GM18498 (cell line): ENCODE data around the gene LSR.
"Not testable (repeated sequence)": the region's sequence is repeated elsewhere in the genome, so short reads cannot be mapped to it uniquely, and the experiment has no call there.

Source experiments
- ATAC-seq: cut with Tn5 transposase; IDR thresholded peaks from one replicate; pipeline ENCODE4 v1.9.1; 2021; ENCODE audit warnings: mild to moderate bottlenecking, moderate library complexity; ENCODE audit not compliant: unreplicated experiment

Gene LSR

GRCh38 chr19:35217649-35217990 is 31.2 kb upstream of the LSR start:
- no peak for ATAC-seq

- no peak for ATAC-seq
Measured at GRCh38 chr19:35219008-35219407, 29.8 kb upstream of the LSR start.

DNA sequence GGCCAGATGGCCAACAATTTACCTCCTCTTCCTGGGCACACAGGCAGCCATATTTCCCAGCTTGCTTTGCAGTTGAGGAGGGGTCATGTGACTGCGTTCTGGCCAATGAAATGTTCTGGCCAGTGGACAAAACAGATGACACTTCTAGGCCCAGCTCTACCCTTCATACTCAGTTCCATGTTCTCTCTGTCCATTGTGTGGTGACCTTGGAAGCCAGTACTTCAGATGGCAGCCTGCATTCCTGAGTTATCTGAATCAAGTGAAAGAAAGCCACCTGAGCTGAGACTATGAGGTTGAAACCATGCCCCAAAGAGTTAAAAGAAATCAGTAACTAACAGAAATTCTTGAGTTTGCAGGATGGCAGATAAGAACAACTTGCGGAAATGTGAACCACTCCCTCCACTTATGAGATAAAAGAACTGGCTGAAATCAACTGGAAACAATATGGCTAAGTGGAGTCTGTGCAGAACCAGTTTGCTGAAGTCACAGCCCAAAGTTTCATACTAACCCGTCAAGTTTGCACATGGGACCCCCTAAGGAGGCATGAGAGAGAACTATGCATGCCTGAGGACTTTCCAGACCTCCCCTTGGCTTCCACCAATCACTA is 28.4 kb upstream of the LSR start:
- ATAC-seq: no peak

DNA sequence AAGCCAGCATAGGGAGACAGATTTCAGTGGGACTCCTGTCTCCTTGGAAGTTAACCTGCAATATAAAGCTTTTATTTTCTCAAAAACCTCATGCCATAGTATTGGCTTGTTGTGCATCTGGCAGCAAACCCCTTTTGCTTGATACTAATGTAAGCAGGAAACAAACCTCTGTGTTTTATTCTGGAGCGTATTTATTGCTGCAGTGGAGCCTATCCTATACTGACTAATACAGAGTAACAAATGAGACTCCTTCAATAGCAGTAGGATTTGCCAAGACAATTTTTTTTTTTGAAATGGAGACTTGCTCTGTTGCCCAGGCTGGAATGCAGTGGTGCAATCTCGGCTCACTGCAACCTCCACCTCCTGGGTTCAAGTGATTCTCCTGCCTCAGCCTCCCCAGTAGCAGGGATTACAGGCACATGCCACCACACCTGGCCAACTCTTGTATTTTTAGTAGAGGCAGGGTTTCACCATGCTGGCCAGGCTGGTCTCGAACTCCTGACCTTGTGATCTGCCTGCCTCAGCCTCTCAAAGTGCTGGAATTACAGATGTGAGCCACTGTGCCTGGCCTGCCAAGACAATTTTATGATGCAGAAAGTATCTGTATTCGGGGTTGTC is 27.7 kb upstream of the LSR start:
- ATAC-seq: not testable (repeated sequence)

DNA sequence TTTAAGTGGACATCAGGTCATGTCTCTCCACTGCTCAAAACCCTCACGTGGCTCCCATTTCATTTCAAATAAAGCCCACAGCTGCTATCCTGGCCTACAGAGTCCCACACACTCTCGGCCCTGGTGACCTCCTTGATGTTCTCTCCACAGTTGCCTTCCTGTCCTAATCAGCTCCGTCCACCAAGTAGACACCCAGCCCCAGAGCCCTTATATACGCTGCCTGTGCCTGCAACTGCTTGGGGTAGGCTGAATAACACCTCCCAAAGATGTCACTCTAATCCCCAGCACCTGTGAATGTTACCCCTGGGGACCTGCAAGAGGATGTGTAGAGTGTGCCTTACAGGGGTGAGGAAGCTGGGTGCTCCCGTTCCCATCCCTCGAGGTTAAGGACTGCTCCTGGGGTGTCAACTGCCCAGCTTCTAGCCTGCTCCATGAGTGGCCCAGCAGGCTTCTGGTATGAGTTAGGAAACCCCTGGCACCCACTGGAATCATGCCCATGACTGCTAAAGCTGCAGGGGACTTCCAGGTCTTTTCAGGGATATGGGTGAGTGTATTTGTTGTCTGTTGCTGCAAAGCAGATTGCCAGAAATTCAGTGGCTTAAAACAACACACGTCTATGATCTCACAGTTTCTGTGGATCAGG is 26.3 kb upstream of the LSR start:
- no peak for ATAC-seq

GRCh38 chr19:35223084-35223790 is 25.6 kb upstream of the LSR start:
- ATAC-seq: no peak

DNA sequence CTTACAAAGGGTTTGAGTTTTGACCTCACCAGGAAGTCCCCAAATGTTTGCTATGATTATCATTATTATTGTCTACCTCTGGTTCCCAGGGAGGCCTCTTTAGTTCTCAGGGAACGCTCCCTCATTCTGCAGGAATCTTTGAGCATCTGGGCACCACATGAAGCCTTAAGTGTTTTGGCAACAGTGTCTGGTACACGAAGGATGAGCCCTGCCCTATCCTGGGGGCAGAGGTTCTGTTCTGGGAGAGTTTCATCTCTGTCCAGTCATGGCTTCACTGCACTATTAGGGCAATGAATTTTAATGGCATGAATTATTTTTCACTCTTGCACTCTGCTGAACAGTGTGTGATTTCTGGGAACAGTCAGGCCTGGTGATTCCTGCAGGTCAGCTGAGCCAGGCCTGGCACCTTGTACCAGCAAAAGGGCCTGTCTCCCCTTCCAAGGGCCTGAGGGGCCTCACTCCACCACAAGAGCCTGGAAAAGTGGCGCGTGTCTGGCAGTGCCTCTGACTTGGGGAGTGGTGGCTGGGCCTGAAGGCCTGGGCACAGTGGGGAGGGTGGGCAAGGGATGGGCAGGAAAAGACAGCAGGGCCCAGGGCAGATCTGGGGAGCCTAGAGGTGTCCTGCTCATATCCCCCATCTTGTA is 24.8 kb upstream of the LSR start:
- ATAC-seq: no peak

DNA sequence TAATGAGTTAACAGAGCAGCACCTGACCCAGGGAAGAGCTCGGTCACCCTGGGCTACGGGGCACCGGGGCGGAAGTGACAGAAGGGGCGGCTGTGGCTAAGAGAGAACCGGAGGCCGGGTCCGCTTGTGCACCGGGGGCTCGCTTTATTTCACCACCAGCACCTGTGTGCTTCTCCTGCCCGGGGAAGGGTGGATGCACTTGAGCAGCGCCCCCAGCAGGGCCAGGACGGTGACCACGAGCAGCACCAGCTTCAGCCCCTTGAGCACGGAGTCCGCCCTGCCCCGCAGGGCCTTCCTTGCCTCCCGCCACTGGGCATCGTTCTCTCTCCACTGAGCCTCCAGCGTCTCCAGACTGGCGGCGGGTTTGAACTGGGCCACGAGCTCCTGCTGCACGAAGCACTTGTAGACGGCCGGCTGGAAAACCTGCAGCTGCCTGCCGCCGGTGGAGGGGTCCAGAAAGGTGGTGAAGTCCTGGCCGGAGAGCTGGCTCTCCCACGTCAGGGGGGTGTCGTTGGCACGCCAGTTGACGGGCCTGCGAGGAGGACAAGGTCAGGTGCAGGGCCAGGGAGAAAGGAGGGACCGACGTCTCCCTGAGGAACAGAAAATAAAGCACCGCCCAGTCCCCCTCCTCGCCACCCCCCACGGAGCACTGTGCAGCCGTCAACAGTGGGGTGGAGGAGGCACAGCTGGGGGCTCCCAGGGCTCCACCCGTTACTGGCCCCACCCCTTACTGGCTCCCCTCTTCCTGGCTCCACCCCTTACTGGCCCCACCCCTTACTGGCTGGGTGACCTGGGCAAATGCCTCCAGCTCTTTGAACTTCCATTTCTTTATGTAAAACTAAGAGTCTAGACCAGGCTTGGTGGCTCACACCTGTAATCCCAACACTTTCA is 23.9 kb upstream of the LSR start:
- no peak for ATAC-seq

GRCh38 chr19:35225951-35226350 is 22.9 kb upstream of the LSR start:
- no peak for ATAC-seq

GRCh38 chr19:35226748-35227147 is 22.1 kb upstream of the LSR start:
- no peak for ATAC-seq

DNA sequence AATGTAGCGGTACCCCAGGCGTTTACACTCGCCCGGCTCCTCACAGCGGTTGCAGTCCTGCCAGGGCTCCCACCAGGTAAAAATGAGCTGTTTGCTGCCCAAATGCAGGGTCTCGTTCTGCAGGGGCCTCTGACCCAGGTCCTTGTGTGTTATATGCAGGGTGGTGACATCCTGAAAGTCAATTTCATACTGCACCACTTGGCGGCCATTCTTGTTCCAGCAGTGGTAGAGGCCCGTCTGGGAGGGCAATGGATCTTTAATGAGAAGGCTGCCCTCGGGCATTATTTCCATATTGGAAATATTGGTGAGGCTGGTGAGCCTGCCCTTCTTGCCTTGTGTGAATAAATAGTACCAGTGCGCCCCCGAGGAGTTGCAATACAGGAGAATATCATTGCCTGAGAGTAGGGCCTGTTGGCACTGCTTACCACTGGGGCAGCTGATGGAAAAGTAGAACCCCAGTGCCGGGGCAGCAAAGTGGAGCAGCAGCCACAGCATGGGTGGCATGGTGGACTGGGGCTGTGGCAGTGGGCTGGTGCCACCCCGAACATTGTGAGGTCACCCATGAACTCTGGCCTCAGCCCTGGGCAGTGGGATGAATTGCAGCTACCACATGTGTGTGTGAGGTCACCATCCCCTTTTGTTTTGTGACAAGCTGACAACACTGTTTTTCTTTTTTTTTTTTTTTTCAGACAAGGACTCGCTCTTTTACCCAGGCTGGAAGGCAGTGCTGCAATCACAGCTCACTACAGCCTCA is 20.4 kb upstream of the LSR start, which contains the start of gene FAM187B:
FAM187B (minus strand) TSS at position 563 of the 754 bp plus-strand sequence; CDS start at position 504, 59 bp downstream.
- no peak for ATAC-seq

DNA sequence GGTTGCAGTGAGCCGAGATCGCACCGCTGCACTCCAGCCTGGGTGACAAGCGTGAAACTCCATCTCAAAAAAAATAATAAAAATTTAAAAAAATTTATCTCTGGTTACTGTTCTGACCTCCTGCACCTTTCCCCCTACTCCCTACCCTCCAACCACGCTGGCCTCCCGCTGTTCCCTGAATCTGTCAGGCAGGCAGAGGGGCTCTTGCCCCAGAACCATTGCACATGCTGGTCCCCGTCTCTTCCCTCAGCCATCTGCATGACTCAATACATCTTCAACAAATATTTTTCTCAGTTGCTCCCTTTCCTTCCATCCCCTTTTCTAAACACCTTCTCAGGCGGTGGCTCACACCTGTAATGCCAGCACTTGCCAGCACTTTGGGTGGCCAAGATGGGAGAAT is 19.2 kb upstream of the LSR start:
- ATAC-seq: no peak

- no peak for ATAC-seq
Measured at GRCh38 chr19:35231956-35232645, 16.7 kb upstream of the LSR start.

- no peak for ATAC-seq
Measured at GRCh38 chr19:35232912-35233311, 15.9 kb upstream of the LSR start.

DNA sequence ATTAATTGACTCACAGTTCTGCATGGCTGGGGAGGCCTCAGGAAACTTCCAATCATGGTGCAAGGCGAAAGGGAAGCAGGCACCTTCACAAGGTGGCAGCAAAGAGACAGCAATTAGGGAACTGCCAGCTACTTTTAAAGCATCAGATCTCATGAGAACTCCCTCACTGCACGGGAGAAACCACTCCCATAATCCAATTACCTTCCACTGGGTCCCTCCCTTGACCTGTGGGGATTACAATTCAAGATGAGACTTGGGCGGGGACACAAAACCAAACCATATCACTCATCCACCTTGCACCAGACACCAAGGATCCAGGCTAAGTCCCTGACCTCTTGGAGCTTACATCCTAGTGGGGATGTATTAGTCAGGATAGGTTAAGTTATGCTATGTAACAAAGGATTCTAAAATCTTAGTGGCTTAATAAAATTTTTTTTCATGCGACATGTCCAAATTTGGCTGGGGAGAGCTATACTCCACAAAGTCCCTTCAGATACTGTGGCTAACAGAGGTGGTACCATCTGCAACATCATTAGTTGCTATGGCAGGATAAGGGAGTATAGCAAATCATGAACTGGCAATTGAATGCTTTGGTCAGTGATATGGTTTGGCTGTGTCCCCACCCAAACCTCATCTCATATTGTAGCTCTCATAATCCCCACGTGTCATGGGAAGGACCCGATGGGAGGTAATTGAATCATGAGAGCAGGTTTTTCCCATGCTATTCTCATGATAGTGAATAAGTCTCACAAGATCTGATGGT is 12.0 kb upstream of the LSR start:
- no peak for ATAC-seq

DNA sequence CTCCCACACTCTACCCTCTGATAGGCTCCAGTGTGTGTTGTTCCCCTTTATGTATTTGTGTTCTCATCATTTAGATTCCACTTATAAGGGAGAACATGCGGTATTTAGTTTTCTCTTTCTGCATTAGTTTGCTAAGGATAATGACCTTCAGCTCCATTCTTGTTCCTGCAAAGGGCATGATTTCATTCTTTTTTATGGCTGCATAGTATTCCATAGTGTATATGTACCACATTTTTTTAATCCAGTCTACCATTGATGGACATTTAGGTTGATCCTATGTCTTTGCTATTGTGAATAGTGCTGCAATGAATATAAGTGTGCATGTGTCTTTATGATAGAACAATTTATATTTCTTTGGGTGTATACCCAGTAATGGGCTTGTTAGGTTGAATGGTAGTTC is 9.2 kb upstream of the LSR start:
- ATAC-seq: not testable (repeated sequence)

DNA sequence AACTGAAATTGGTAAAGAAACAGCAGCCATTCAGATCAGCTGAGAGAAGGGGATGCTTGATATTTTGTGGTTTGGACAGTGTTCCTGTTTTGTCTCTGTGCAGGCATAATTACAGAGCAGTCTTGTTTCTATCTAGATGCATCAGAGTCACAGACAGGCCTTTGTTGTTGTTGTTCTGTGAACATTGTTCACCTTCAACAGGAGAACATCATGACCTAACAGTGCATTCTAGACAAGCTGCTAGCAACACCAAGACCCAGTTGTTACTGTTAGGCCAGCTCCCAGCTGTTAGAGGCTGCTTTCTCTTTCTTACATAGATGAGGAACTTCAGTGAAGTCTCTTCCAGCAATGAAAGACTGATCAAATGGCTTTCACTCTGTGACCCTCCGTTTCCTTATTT is 8.5 kb upstream of the LSR start:
- ATAC-seq: no peak

GRCh38 chr19:35241417-35241816 is 7.4 kb upstream of the LSR start:
- no peak for ATAC-seq
